ENCODE data around the gene TEX22.

DNA sequence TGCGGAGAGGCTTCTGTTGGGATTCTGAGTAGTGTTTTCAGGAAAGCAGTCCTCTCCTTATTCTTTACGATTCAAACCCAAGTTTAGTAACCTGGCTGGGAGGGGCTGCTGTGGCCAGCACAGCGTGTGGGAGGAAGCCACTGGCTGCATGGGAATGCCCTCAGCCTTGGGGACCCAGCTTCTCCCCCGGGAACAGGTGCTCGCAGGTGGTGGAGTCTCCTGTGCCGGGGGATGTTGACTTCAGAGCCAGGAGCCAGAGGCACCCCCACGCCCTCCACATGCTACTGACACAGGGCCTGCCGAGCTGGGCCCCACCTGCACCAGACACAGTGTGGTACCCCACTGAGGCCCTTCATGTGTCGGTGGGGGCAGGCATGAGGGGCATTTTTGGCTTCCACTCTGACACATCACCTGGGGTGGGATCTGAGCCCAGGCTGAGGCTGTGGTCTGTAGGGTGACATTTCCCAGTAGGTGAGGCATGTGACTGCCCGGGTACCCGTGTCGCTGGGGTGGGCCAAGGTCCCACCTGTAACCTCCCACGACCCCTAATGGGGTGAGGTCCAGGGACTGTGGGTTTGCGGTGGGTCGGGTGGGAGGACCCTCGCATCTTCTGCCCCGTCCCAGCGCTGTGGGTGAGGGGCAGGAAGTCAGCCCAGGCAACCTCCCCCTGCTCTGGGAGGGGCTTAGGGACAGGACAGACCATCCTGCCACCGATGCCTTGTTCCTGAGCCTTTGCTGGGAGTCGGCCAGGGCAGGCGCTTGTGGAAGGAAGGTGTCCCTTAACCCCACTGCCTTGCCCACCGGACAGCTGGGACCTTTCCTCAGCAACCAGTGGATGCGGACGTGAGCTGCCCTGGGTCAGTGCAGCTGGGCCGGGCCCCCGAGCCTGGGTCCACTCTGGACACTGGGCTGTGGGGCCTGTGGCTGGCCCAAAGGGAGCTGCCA is 47.8 kb downstream of the TEX22 start:
- TF ChIP-seq, protein P1, sequence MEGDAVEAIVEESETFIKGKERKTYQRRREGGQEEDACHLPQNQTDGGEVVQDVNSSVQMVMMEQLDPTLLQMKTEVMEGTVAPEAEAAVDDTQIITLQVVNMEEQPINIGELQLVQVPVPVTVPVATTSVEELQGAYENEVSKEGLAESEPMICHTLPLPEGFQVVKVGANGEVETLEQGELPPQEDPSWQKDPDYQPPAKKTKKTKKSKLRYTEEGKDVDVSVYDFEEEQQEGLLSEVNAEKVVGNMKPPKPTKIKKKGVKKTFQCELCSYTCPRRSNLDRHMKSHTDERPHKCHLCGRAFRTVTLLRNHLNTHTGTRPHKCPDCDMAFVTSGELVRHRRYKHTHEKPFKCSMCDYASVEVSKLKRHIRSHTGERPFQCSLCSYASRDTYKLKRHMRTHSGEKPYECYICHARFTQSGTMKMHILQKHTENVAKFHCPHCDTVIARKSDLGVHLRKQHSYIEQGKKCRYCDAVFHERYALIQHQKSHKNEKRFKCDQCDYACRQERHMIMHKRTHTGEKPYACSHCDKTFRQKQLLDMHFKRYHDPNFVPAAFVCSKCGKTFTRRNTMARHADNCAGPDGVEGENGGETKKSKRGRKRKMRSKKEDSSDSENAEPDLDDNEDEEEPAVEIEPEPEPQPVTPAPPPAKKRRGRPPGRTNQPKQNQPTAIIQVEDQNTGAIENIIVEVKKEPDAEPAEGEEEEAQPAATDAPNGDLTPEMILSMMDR (IDR thresholded peaks at IDR 0.05), result no peak
- no peak for TF ChIP-seq POLR2A (IDR thresholded peaks at IDR 0.05)
